NCI-H82 (cell line): Measurements from ENCODE around the gene AVPR1A.

Experiments
- DNase-seq: peaks from one replicate; lab custom pipeline; 2025; lab: John Stamatoyannopoulos, UW

The AVPR1A gene

GRCh38 chr12:63093711-63094110 lies 57.3 kb downstream of the AVPR1A start:
- no peak for DNase-seq

- DNase-seq: no peak
These were observed 57.9 kb downstream of the AVPR1A start for GRCh38 chr12:63093084-63093483.
